Fibroblast of skin of right biceps (primary cell): Measurements from ENCODE around the gene ANGPTL2.

Source experiments
- DNase-seq: peaks from one replicate; pipeline ENCODE4 v3.0.0-alpha.2; 2013

Gene ANGPTL2

DNA sequence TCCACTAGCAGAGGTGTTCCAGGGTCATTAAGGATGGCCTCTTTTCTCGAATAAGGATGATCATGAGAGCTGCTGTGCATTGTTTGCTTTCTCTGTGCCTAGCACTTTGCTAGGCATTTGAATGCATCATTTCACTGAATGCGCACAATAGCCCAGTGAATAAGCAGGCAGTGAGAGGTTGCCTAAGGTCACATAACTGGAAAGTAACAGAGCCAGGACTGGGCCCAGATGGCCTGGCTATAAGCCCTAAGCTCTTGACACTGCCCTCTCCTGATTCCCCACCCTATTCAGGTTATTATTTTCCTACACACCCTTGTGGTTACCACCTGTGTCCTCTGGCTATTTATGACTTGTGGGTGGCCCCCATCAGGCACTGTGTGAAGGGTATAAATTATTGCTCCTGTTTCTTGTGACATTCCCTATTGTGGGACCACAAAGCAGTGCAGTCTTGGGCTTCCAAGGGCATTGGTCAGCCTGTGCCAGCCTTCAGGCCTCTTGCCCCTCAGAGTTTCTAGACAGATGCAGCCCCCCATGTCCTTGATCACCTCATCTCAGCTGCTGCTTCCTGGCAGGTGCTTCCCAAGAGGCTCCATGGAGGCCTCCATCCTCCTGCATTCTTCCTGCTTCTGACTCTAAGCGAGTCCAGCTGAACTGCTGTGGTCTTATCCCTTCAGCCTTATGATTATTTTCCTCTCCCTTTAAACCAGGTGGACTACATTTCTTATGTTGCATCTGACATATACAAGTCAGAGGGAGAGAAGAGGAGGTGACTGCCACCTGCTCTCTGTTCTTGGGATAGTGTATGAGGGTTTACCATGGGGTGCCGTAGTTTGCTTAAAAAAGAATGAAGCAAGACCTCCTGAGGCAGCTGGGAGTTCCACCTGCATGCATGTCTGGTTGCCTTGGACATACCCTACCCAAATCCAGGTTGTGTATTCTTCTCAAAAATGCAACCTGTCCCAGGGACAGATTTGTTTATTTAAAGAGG, 47.6 kb downstream of the ANGPTL2 start:
- DNase-seq: no peak

DNA sequence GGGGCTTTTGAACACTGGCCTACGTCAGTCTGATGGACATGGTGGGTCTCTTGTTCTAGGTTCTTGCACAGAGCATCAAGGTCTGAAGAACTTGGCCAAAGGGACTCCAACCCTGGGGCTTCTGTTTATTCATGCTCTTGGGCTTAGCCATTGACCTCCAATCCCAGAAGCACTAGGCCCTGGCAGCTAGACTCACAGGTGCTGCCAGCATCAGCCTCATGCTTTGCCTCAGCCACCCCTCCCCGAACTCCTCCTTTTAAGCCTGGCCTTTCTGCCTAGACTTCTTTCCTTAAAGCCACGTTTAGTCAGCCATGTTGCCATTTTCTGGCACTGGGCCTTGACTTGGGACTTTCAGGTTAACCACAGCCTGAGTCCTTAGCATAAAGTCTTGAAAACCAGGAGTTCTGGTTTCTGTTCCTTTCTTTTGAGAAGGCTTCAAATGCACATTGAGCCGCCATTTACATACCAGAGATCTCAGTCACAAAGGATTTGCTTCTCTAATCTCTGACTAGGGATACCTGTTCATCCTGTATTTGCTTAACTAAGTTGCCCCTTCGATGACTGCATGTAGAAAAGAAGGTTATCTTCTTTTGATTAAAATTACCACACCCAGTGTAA, 54.7 kb downstream of the ANGPTL2 start:
- DNase-seq: no peak

DNA sequence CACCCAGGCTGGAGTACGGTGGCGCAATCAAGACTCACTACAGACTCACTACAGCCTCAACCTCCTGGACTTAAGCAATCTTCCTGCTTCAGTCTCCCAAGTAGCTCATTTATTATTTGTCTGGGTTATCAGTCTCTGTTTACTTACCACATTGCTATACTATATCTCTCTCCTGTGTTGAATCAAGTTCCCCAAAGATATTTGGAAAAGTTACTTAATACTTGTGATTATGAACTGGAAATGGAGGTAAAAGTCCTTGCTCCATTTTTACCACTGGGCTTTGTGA, 55.6 kb downstream of the ANGPTL2 start:
- DNase-seq: no peak

DNA sequence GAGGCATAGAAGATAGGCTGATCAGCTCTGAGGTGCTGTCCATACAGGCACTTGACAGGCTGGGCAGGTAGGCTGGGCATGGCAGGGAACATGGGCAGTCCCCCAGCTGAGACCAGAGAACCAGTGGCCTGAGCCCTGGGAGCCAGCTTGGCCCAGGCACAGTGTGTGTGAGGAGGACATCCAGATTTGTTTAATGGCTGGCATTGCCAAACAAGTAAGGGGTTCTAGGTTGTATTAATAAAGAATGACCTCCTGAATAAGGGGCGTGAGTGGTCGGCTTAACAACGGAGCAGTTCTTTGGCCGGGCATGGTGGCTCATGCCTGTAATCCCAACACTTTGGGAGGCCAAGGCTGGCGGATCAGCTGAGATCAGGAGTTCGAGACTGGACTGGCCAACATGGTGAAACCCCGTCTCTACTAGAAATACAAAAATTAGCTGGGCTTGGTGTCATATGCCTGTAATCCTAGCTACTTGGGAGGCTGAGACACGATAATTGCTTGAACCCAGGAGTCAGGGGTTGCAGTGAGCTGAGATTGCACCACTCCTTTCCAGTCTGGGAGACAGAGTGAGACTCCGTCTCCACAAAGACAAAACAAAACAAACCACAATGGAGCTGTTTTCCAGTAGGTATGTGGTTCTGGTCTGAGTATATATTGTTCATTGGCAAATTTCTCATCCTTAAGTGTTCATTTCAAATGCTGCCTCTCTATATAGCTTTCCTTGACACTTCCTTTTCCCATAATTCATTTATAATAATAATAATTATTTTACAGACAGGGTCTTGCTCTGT, 56.2 kb downstream of the ANGPTL2 start:
- peak; percentile 68 for DNase-seq

DNA sequence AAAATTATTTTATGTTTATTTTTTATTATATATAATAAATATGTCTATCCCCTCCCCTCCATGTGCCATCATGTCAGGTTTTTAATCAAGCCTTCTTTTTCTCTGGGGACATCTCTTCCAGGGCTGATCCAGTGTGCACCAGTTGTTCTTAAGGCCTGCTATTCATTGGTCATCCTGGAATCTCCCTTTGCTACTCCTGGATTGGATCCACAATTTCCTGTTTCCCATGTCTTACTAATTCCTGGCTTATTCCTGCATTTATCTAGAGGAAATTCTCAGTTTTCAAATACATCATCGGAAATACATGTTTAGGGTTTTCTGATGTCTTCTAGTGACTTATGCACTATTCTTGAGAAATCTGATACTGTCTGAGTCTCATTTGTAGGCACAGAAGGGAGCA, 56.8 kb downstream of the ANGPTL2 start:
- peak; percentile 72 for DNase-seq

DNA sequence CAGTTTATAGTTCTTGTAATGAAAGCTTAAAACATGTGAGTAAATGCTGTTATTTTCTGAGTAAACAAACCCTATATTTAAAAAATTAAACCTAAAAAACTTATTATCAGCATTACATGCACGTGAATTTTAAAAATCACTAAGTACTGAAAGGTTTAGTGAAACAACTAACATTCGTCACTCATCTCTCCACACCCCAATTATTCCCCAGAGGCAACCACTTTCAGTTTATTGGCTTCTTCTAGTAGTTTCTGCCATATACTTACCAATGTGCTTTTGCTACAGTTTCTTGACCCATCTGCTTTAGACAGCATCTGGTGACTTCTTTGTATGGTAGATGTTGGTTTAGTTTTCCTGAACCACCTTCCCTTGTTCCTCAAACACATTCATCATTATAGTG, 58.1 kb downstream of the ANGPTL2 start:
- no peak for DNase-seq

DNA sequence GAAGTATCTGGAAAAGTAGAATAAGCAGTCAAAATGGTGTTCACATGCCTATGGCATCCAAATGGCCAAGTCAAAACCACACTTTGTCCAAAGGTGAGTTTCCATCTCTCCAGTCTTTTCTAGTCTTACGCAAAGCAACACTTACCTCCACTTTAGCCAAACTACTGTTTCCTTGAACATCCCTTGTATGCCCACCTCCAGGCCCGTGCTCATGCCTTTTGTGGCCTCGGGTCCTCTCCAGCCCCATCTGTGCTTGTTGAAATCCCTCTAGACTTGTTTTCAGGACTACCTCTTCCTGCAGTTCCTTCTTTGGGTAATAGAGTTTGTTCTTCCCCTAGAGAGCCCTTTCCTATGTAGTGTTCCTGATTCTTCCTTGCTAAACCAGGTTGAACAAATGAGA, 61.0 kb downstream of the ANGPTL2 start:
- DNase-seq: no peak

DNA sequence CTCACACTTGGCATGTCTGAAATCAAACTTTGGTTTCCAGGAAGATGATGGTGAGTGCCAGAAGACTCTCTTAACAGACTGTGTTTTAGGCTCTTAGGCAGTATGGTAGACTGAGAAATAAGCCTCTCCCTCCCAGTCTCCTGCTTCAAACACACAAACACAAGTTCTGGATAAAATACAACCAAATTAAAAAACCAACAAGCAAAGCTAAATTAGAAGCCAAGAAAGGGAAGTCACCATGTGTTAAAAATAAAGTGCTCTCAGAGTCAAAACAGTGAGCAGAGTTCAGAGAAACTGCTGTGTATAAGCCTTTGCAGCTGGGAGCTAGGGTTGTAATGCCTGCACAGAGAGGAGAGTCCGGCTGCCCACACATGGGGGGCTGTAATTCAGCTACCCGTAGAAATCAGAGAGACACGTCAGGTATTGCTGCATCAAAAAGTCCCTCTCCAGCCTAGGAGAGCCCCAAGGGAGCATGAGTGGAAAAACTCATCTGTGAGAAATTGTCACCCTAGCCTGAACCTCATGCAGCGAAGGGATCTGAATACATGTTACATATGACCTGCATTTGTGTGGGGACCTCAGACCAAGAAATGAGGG, 62.6 kb downstream of the ANGPTL2 start:
- DNase-seq: no peak

DNA sequence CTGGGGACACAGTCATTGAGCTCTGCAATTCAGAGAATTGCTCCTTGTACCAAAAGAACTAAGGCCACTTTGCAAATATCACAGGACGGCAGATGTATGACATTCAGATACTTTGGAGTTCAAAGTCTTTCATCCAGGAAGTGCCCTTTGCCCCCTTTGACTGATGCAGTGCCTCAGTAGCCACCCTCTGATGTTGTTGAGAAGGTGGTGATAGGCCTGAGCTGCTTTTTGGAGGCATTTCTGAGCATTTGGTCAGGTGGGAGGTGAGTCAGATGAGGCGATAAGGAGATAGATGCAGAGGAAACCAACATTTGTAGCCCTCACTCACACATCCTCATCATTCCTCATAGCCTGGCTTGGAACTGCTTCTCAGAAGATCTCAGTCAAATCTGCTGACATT, 63.4 kb downstream of the ANGPTL2 start:
- DNase-seq: no peak

DNA sequence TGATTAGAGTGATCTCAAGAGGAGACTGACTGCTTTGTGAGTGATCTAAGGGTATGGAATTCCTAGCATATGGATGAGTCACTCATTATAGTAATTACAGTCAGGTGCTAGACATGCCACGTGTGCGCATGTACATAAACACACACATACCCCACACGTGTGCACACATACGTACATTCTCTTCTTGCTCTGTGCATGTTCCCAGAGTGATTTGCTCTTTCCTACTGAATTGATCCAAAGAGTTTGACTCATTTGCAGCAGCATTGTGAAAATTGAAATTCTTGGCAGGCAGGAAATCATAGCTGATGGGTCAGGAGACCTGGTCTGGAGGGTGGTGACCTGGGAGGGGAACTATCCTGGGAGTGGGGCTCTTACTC, 63.8 kb downstream of the ANGPTL2 start:
- DNase-seq: peak; percentile 85

DNA sequence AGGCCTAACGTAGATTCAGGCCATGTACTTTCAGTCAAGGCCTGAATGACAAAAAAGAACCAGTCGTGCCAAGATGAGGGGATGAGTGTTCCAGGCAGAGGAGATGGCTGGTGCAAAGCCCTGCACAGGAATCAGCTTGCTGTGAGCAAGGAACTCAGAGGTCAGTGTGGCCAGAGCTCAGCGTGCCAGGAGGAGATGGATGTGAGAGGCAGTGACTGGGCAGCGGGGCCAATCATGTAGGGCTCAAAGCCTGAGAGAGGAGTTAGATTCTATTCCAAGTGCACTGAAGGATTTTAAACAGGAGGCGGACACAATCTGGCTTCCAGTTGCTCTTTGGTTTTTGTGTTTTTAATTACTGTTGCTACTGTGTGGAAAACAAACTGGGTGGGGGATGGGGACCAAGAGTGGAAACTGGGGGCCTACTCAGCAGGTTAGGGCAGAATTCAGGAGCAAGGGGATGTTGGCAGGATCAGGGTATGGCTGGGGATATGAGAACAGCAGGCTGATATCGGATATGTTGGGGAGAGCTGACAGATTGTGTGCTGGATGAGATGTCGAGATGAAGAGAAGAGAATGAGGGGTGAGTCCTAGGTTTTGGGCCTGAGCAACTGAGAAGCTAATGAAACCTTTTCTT, 64.3 kb downstream of the ANGPTL2 start:
- DNase-seq: no peak

DNA sequence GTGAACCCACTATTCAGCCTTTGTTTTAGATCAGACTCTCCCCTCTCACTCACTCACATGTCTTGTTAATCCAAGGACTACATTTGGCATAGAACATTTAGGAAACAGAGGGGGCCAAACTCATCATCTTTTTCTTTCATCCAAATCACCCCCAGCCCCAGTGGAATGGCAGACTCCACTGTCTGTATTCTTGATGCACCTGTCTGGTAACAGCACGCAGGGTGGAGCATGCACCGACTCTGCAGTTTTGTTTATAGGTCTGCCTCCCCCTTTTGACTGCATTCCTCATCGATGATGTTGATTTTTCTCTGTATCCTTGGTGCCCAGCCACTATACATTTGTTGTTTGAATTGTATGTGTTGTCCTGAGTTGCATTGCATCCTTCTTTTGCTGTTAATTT, 66.0 kb downstream of the ANGPTL2 start:
- DNase-seq: no peak

DNA sequence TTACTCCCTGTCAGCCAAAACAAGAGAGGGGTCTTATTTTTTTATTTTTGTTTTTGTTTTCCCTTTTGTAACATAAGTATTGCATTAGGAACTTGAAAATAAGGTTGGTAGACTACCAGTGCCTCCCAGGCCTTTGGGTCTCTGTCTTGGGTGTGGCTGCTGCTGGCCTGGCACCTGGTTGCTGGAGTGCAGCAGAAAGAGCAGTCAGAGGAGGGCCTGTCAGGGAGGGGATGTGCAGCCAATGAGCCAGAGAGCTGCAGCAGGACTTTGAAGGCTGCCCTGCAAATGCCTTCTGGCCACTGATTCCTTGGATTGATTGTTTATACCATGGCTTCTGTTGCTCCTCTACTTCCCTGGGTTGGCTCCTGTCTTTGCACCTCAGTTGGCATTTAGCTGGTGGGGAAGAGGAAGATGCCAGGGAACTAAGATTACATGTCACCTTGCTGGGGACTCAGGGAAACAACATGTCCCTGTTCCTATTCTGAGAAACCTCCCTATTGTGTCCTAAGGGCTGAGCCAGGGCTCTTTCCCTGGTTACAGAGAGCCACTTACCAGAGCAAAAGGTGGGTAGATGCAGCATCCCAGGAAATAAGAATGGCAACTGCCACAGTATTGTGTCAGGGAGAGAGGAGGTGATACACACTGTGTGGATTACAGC, 66.6 kb downstream of the ANGPTL2 start:
- DNase-seq: no peak

DNA sequence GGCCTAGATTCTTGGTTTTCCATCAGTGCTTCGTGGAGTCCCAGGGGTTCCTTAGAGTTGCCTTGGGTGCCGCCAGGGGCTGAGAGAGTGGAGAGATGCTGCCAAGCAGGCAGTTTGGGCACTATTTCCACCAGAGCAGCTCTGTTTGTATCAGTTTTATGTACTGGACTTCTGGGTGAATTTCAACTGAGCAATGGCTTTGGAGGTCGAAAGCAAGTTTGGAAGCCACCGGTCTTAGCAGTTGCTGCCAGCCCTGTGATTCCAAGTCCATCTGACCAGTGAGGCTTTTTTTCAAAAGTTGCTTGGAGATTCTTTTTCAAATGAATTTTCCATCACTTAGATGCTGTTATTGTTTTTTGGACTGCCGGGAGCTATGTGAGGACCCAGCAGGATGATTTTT, 68.5 kb downstream of the ANGPTL2 start:
- DNase-seq: no peak

DNA sequence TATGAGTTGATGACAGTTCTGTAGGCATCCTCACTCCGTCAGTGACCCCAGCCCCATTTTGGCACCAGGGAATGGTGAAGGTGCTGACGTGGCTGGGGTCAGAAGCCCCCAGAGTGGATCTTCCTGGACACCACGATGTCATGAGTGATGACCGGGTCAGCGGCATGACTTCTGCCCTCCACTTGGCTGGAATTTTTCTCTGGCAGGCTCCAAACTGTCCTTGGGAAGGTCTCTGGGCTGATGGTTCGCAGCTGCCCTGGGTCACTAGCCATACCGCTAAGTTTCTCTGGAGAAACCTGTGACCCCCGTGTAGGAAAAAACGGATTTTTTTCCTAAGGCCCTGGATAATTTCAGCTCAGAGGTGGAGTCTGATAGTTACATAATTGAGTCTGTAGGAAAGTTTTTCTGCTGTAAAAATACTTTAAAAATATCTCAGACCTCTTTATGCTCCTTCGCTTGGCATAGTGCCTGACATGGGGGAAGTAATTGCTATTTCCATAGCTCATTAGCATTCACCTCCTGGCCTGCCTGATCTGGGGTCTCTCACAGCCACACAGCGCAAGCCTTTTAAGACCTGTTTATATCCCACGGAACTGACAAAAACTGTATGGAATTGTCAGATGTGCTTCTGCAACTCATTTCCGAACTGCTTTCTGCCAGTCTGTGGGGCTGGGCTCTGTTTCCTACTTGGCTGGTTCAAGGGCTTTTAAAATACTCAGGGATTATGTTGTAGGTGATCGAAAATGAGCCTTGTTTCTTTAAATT, 69.2 kb downstream of the ANGPTL2 start:
- DNase-seq: no peak

DNA sequence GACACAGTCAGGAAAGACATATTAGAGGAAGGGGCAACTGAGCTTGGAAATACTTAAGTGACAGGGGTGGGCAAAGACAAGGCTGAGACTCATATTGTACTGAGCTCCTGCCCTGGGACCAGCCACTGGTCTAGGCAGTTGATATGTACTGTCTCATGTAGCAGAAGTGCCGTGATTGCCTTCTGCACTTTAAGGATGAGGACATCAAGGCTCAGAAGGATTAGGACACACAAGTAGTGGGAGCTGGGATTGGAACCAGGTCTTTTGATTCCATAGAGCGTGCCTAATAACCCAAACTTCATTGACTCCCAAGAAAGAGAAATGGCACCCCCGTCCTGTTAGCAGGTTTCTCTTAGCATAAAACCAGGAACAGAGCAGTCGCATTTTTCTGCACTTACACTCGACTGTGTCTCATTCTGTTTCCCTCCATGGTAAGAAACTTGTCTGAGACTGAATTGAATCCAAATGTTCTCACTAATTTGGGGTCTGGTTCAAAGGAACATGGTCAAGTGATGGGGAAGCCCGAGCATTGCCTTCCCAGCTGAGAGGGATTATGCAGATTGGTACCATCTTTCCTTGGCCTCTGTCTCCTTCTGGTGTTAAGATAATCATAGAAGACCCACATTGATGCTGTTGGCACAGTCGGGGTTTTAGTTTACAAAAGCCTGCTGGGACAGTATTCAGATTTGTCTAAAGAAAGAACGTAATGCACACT, 70.4 kb downstream of the ANGPTL2 start:
- no peak for DNase-seq

DNA sequence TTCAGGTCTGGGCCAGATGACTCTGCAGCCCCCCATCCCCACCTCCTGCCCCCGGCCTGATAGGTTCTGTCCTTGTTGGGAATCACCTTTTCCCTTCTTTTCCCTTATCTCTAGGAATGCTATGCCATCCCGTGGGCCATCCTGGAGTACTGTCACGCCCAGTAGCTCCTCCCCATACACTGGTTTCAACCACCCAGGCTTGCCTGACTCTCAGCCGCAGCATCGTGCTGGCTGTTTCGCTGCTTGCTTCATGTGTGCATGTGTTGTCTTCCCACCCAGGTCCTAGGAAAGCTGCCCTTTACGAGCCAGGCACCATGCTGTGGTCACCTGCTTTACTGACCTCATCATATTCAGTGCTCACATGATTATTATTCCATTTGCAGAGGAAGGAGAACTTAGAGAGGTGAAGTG, 71.8 kb downstream of the ANGPTL2 start:
- DNase-seq: no peak

DNA sequence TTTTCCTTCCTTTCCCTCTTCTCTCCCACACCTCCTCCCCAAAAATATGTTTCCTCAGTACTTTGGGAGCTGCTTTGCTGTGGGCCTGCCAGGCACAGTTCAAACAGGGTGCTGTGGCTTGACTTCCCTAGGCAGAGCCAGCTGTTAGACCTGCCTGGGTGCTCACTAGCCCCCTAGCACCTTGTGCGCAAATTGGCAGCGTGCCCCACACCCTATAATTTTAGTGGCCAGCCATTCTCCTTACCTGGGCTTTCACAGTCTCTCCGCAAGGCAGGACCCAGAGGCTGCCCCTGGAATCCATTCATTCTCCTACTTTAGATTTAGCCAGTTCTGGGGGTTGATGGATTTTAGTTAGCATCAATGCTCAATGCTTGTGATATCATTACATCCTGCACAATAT, 72.3 kb downstream of the ANGPTL2 start:
- no peak for DNase-seq

DNA sequence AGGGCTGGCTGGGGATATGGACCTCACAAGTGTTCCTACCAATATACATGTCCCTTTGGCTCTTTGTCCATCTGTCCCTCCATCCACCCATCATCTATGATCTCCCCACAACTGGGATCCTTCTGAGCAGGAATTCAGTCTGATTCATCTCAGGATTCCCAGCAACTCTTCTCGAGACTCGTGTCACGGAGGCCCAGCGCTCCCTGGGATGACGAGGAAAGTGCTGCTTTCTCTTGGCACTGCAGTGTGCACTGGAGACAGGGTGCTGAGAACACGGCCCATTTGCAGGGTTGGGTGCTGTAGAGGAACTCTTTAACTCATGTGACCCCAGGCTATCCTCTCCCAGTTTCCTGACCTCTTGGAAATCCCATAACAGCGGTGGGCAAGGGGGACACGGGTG, 72.9 kb downstream of the ANGPTL2 start:
- DNase-seq: peak; percentile 33

DNA sequence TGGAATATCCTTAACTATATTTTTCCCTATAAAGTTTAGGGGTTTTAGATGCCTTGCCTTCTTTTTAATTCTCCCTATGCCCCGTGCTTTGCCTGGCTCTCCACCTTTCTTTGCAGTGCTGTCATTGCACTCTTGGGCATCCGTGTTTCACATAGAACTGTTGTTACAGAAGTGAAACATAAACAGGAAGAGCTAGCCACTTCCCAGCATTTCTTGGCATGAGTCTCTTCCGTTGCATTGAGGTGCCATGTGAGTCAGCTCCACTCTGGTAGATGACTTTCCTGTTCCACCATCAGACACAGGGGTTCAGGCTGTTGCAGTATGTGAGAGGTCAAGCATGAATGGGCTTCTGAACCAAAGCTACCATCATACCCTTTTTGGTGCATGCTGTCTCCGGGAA, 73.4 kb downstream of the ANGPTL2 start:
- DNase-seq: peak; percentile 88

DNA sequence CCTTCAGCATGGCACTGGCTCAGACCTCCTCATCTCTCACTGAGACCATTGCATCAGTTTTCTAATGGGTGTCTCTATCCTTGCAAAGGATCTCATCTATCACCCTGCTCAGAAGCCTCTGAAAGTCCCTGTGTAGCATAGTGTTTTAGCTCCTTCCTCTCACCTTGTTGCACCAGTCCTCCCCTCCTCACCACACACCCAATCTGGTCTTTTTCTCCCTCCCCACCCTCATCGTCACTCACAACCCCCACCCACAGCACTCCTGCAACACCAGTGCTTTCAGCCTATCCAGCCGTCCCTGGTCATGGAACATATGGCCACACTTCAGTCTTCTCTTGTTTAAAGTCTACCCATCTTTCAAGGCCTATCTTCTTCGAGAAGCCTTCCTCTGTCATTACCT, 74.5 kb downstream of the ANGPTL2 start:
- DNase-seq: no peak
